Activated B cell treated with CpG ODN at 0.5 μM for 24 hours (primary cell): ENCODE measurements around the gene KDM4B. TPM values are rescaled to one million over a fixed set of nuclear protein-coding genes. Genes with fewer than 3 reads are reported as not detected.

Source experiments
- ATAC-seq: fragments of 200-7000 bp; cut with Tn5 transposase; one replicate; pipeline ENCODE4 v1.10.0; 2021; ENCODE audit warnings: low read depth, mild to moderate bottlenecking, moderate library complexity
- CTCF ChIA-PET: fragments of 350-600 bp; sonication (Branson Sonifier 250); formaldehyde crosslinking; loops from one replicate; lab custom pipeline; 2021; ENCODE audit warnings: antibody characterized with exemption; lab: Charles Lee
- POLR2A ChIA-PET: fragments of 350-600 bp; sonication (Branson Sonifier 250); formaldehyde crosslinking; loops from one replicate; lab custom pipeline; 2021; ENCODE audit warnings: antibody characterized with exemption; lab: Charles Lee
- DNase-seq: peaks from one replicate; pipeline ENCODE4 v3.0.0; 2022
- H3K27ac Mint-ChIP-seq: one replicate; pipeline ENCODE4 v1.8.0; 2020; ENCODE audit warnings: mixed read lengths
- H3K27me3 Mint-ChIP-seq: one replicate; pipeline ENCODE4 v1.8.0; 2021; ENCODE audit warnings: mixed read lengths
- H3K36me3 Mint-ChIP-seq: one replicate; pipeline ENCODE4 v1.8.0; 2021; ENCODE audit warnings: low read depth, mixed read lengths
- H3K4me1 Mint-ChIP-seq: one replicate; pipeline ENCODE4 v1.8.0; 2021; ENCODE audit warnings: mixed read lengths
- H3K4me3 Mint-ChIP-seq: one replicate; pipeline ENCODE4 v1.8.0; 2020; ENCODE audit warnings: mild to moderate bottlenecking, mixed read lengths
- H3K9me3 Mint-ChIP-seq: one replicate; pipeline ENCODE4 v1.8.0; 2020; ENCODE audit warnings: mixed read lengths
- intact Hi-C: fragments of 100-400 bp; cut with micrococcal nuclease; formaldehyde crosslinking; loops from one replicate; pipeline ENCODE4 v1.15.1; 2024
- total RNA-seq: library from RNA; stranded (reverse); gene quantifications from 2 replicates; pipeline ENCODE4 v1.2.3, GENCODE V29; 2022
- TF ChIP-seq, protein P1 (sequence below): fragments of 200-600 bp; IDR thresholded peaks from one replicate; pipeline ENCODE4 v1.8.0; 2022; ENCODE audit warnings: antibody characterized with exemption, mild to moderate bottlenecking

The KDM4B gene
- total RNA-seq, 1 donor from 2014 or later, result 88.9 TPM

DNA sequence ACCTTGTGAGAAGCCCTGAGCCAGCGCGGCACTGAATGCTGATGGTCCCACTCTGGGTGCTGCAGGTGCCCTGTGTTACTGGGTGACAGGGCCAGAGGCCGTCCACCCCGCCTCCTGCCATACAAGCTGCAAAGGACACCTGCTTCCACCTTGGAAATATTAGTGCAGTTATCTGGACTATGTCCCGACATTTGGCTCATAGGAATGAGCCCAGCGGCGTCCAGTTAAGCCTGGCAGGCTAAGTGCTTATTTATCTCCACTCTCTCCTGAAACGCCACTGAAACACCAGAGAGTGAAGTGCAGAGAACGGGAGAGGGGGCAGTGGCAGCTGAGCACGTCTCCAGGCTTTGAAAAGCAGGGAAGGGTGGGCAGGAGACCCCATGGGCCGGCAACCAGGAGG is 145.8 kb downstream of the KDM4B start:
- CTCF ChIA-PET, result no interaction called here
- Mint-ChIP-seq H3K4me1 (no peaks in the 10 kb centered on the region), H3K9me3 (no peaks in the 10 kb centered on the region), H3K27me3 (no peaks in the 10 kb centered on the region), H3K36me3 (peaks cover 37% of the 10 kb centered on the region), H3K27ac (no peak overlapping the region), H3K4me3 (no peak overlapping the region)
- no peak for DNase-seq
- ATAC-seq, result no peak
- intact Hi-C loops, result no loop called here
- TF ChIP-seq, protein P1, sequence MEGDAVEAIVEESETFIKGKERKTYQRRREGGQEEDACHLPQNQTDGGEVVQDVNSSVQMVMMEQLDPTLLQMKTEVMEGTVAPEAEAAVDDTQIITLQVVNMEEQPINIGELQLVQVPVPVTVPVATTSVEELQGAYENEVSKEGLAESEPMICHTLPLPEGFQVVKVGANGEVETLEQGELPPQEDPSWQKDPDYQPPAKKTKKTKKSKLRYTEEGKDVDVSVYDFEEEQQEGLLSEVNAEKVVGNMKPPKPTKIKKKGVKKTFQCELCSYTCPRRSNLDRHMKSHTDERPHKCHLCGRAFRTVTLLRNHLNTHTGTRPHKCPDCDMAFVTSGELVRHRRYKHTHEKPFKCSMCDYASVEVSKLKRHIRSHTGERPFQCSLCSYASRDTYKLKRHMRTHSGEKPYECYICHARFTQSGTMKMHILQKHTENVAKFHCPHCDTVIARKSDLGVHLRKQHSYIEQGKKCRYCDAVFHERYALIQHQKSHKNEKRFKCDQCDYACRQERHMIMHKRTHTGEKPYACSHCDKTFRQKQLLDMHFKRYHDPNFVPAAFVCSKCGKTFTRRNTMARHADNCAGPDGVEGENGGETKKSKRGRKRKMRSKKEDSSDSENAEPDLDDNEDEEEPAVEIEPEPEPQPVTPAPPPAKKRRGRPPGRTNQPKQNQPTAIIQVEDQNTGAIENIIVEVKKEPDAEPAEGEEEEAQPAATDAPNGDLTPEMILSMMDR, result no peak
- POLR2A ChIA-PET, result no interaction called here

DNA sequence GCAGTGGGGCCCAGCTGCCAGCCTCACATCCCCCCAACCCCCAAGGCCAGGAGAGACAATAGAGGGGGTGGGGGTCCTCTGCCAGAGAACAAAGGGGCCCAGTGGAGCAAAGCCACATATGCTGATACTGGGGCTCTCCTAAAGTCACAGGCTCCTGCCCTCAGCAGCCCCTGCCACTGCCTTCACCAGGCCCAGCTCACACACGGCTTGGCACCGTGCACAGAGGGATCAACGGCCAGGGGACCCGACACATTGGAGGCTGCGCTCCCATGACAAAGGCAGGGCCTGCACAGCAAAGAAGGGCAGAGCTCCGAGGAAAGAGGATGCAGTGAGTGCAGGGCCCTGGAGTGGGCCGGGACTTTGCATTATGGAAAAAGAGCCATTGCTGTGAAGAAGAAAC is 146.4 kb downstream of the KDM4B start:
- Mint-ChIP-seq H3K27ac (peak overlapping the region; percentile 35), H3K4me1 (no peaks in the 10 kb centered on the region), H3K36me3 (peaks cover 37% of the 10 kb centered on the region), H3K4me3 (no peak overlapping the region), H3K27me3 (no peaks in the 10 kb centered on the region), H3K9me3 (no peaks in the 10 kb centered on the region)
- ChIA-PET CTCF (no interaction called here), POLR2A (no interaction called here)
- TF ChIP-seq, protein P1, result no peak
- DNase-seq, result no peak
- intact Hi-C loops, result no loop called here
- no peak for ATAC-seq

DNA sequence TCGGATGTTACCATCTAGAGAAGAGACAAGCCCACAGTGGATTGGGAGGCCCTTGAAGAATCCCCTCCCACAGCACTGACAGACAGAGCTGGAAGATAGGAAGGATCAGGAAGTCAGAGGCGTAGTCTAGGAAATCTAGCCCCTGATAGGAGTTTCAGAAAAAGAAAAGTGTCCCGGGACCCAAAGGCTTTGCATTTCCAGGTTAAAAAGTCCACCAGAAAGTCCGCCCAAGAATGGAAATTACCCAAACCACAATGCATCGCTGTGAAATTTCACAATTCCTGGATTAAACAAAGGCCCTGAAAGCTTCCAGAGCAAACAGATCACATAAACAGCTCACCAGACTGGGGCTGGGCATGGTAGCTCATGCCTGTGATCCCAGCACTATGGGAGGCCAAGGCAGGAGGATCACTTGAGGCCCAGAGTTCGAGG is 146.9 kb downstream of the KDM4B start:
- H3K9me3 Mint-ChIP-seq, result no peaks in the 10 kb centered on the region

DNA sequence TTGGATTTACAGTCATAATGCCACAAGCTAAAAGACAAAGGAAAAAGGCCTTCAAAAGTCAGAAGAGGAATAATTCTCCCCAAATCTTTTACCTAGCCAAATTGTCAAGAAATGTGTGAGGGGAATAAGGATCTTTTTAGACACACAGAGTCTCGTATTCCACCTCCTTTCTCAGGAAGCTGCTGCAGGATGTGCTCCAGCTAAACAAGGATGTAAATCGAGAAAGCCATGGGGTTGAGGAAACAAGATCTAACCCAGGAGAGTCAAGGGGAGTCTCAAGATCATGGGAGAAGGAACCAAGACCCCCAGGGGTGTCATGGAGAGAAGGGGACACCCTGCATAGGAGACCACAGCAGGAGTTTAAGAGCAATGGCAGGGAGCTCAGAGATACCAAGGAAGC is 147.4 kb downstream of the KDM4B start:
- TF ChIP-seq, protein P1, result no peak
- Mint-ChIP-seq H3K4me1 (peaks cover 5% of the 10 kb centered on the region), H3K27ac (no peak overlapping the region), H3K27me3 (no peaks in the 10 kb centered on the region), H3K4me3 (no peak overlapping the region), H3K36me3 (peaks cover 33% of the 10 kb centered on the region), H3K9me3 (no peaks in the 10 kb centered on the region)
- ChIA-PET CTCF (no interaction called here), POLR2A (interaction anchor here (0.7 to 1.2 kb wide), 2 partner anchors 15 to 457 kb away, joined by 5 to 6 read pairs; no protein-coding TSS in a partner anchor)
- intact Hi-C loops, result no loop called here
- no peak for DNase-seq
- no peak for ATAC-seq

More for the DNA sequence above, 146.9 kb downstream of the KDM4B start:
- no peak for DNase-seq
- no peak for ATAC-seq
- Mint-ChIP-seq H3K27me3 (no peaks in the 10 kb centered on the region), H3K27ac (no peak overlapping the region), H3K36me3 (peaks cover 35% of the 10 kb centered on the region), H3K4me1 (peaks cover under 1% of the 10 kb centered on the region), H3K4me3 (no peak overlapping the region)
- ChIA-PET POLR2A (interaction anchor here (0.7 to 1.2 kb wide), 2 partner anchors 15 to 457 kb away, joined by 5 to 6 read pairs; no protein-coding TSS in a partner anchor), CTCF (no interaction called here)
- intact Hi-C loops, result no loop called here
- TF ChIP-seq, protein P1, result no peak

DNA sequence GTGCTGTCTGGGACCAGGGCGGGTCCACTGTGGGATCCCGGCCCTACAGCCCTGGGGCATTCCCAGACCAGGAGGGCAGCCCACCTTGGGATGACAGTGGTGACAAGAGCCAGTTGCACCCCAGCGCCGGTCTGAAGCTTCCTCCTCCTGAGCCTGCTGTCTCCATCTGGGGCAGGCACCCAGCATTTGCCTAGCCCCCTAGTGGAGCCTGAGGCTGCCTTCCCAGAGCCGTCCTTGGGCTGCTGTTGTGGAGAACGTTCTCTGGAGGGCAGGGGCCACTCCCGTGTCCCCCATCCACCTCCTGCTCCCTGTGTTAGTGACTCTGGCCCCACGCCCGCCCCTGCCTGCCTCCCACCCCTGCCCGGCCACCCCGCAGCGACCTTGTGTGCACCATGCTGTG is 148.5 kb downstream of the KDM4B start:
- POLR2A ChIA-PET, result no interaction called here
- H3K4me1 Mint-ChIP-seq, result peaks cover 16% of the 10 kb centered on the region
- DNase-seq, result no peak
- intact Hi-C loops, result no loop called here
- no peak overlapping the region for H3K27ac Mint-ChIP-seq
- H3K9me3 Mint-ChIP-seq, result no peaks in the 10 kb centered on the region
- CTCF ChIA-PET, result no interaction called here
- no peaks in the 10 kb centered on the region for H3K27me3 Mint-ChIP-seq
- no peak for ATAC-seq
- peaks cover 27% of the 10 kb centered on the region for H3K36me3 Mint-ChIP-seq
- no peak overlapping the region for H3K4me3 Mint-ChIP-seq
- TF ChIP-seq, protein P1, result no peak
